Head of caudate nucleus (tissue), 42 donors: ENCODE results near the gene ULBP2.
"Not testable (repeated sequence)": the region's sequence is repeated elsewhere in the genome, so short reads cannot be mapped to it uniquely, and the experiment has no call there.

ENCODE experiments used
- DNase-seq, 42 donors: peaks; one replicate each; pipeline versions ENCODE4 v3.0.0 to v3.0.0-alpha.2; 2020 to 2021; ENCODE audit warnings: mixed read lengths in 7 of 42
- intact Hi-C: fragments of 100-400 bp; cut with DNase I; formaldehyde crosslinking; loops from one replicate; pipeline ENCODE4 v1.15.0; 2022

ULBP2 gene

DNA sequence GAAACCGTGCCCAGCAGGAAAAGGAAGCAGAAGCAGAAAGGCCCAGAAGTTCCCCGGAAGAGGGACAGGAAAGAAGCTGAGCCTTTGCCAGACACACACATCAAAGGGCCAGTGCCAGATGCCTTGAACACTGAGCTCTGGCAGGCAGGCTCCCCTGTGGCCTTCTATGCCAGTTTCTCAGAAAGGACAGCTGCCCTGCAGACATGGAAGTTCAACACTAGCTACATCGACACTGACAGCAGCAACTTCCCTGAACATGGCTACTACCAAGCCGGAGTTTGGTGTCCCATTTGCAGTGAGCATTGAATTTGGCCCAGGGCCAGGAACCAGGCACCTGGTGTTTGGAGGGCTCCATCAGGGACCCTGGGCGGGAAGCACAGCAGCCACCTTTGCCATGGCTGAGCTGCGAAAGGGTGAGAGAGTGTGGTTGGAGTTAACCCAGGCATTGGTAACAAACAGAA is 35.9 kb upstream of the ULBP2 start:
- DNase-seq: peak in 2 of 42 donors; percentile 32 to 34
- intact Hi-C loops: no loop called here

DNA sequence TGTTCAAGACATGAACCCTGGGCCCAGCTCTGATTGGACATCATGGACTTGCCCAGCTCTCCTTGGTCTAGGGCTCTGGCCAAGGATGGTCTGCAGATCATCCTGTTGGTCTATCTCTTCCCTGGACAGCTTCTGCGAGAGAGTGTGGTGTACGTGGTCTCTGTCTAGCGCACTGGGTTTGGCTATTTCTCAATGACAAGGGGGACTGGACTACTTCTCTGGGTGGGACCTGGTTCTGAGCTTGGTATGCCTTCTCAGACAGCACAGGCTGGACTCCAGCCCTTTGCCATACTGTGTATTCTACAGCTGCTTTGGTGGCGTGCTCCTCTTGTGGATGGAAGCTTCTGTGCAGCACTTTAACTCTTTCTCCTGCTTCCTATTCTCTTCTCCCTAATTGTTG is 35.4 kb upstream of the ULBP2 start:
- DNase-seq: no peak

GRCh38 chr6:149907317-149907716 is 34.5 kb upstream of the ULBP2 start:
- DNase-seq: peak in 3 of 42 donors; percentile 11 to 22 (median 18)
- intact Hi-C loops: no loop called here

More for the DNA sequence above, 35.4 kb upstream of the ULBP2 start:
- intact Hi-C loops: no loop called here

- intact Hi-C loops: not testable (repeated sequence)
- DNase-seq: peak in 1 of 42 donors; percentile 19
These were observed 33.3 kb upstream of the ULBP2 start for GRCh38 chr6:149908480-149908879.

GRCh38 chr6:149909701-149910470 is 31.9 kb upstream of the ULBP2 start:
- DNase-seq: peak in 3 of 42 donors; percentile 2 to 13 (median 4)
- intact Hi-C loops: no loop called here

DNA sequence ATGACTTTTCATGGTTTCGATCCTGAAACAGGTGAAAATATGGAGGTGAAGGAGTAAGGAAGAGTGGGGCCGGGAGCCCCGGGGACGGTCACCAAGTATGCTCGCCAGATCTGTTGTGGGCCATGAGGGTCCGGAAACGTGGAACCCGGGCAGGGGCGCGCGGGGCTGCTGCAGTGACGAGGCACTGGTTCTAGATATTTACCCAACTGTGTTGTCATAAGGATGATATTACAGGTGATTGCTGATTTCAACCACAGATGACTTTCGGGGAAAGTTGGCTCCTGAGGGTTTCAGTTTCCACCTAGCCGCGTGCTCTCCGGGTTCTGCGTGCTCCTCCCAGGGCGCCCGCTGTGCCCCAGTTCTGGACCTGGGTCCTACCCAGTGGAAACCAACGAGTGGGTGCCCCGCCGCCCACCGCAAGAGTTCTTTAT is 31.1 kb upstream of the ULBP2 start:
- DNase-seq: peak in 2 of 42 donors; percentile 33 to 34
- intact Hi-C loops: no loop called here

DNA sequence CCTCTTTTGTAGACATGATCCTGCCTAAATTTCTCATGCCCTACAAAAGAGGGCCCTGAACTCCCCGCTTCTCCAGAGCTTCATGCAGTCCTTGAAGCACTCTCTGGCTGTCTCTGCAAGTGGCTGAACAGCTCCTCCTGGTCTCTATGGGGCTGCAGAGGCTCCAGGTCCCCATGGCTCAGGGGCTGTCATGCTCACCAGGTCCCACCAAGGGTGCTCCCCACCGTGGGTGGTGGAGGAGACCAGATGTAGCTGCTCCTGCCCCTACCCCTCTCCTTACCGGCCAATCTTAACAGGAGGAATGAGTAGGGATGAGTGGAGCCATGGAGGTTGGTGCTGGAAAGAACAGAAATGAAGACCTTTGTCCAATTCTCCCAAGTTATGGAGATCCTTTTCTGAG is 29.1 kb upstream of the ULBP2 start:
- intact Hi-C loops: not testable (repeated sequence)

GRCh38 chr6:149913085-149913484 is 28.7 kb upstream of the ULBP2 start:
- intact Hi-C loops: no loop called here
- no peak for DNase-seq

More for the DNA sequence above, 29.1 kb upstream of the ULBP2 start:
- peak in 2 of 42 donors; percentile 4 to 6 for DNase-seq

- intact Hi-C loops: no loop called here
- DNase-seq: peak in 2 of 42 donors; percentile 4 to 21
These were observed 28.1 kb upstream of the ULBP2 start for GRCh38 chr6:149913540-149914240.

DNA sequence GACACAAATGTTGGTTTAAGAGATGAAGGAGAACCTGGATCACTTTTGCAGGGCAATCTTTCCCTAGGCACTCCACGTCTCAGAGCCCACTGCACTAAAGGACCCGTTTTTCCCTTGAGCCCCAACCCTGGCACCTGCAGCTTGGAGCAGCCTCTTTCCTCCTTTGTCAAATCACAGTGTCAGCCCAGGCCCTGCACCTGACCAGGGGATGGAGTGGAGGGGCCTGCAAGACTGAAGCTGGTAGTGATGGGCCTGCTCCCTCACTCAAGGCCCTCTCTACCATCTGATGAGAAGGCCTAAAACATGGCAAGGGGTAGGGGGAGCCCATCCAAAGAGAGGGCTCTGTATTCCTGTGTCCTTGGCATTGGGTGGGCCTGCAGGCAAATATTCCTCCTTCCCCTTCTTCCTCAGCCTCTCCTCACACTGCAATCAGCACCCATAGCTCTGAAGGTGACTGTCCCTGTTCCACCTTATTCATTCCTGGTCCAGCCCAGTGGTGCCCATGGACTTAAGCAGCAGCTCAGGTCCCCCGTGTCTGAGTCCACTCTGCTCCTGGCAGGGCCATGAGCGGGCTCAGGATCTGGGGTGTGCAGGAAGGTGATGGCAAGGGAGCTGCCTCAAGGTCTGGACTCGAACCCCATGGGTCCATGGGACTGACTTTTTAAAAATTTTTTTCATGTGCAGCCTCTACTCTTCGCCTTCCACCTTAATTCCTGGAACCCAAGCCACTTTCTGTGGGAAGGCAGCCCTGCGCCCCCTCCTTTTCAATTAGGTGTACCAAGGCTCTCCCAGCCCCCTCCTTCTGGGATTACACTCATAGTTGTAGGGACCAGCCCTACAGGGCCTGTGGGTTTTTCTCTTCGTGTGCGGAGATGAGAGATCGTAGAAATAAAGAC is 25.6 kb upstream of the ULBP2 start:
- DNase-seq: peak in 3 of 42 donors; percentile 17 to 26 (median 23)
- intact Hi-C loops: no loop called here

GRCh38 chr6:149917679-149918078 is 24.1 kb upstream of the ULBP2 start:
- intact Hi-C loops: no loop called here
- peak in 1 of 42 donors; percentile 20 for DNase-seq

GRCh38 chr6:149918151-149918905 is 23.5 kb upstream of the ULBP2 start:
- intact Hi-C loops: no loop called here
- DNase-seq: peak in 3 of 42 donors; percentile 16 to 29 (median 25)

DNA sequence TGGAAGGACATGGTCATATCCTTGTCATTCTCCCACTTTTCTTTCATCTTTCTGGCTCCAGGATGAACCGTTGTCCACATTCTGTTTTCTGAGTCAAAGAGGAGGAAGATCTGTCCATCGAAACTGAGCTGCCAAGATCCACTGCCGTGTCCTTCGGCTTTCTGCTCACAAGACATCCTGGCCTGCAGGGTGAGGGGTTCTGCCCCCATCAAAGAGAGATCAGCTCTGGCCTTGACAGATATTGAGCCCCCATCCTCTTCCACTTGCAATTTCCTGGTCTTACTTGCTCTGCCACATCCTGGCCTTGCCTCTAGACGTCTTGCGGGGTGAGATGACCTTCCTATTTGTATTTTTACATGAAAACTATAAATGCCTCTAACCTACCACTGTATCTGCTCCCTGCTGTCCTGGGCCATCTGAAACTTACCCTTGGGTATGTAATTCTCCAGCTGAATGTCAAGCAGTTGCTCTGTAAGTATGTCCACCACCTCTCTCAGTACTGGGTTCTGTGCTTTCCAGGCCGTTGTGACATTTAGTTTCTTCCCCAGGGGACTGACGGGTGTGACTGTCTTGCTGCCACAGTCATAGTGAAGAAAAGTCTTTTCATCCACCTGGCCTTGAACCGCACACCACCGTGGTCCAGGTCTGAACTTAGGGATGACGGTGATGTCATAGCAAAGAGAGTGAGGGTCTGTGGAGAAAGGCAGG is 22.5 kb upstream of the ULBP2 start:
- intact Hi-C loops: not testable (repeated sequence)
- DNase-seq: peak in 2 of 42 donors; percentile 7 to 12

DNA sequence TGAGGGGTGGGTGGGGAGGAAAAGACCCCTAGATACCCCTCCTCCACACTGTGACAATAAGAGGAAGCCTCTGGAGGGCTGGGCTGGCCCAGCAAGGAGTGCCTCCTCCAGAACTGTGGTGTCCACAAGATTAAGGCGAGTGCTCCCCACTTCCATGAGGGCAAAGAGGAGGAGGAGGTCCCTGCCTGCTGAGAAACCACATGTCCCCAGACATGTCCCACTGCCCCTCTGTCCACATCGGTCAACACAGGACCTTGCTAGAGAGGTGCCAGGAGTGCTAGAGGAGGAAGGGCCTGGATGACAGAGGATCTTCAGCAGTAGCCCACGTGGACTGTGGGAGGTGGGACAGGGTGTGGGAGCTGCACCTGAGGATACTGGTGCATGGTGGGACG is 22.0 kb upstream of the ULBP2 start:
- DNase-seq: peak in 2 of 42 donors; percentile 3 to 23
- intact Hi-C loops: loop anchor here (10.0 kb wide), 1 partner anchor 85 kb away; no protein-coding TSS in a partner anchor

- peak in 2 of 42 donors; percentile 9 for DNase-seq
- intact Hi-C loops: loop anchor here (10.0 kb wide), 1 partner anchor 87 kb away; no protein-coding TSS in a partner anchor
These were observed 20.5 kb upstream of the ULBP2 start for GRCh38 chr6:149921361-149921760.

DNA sequence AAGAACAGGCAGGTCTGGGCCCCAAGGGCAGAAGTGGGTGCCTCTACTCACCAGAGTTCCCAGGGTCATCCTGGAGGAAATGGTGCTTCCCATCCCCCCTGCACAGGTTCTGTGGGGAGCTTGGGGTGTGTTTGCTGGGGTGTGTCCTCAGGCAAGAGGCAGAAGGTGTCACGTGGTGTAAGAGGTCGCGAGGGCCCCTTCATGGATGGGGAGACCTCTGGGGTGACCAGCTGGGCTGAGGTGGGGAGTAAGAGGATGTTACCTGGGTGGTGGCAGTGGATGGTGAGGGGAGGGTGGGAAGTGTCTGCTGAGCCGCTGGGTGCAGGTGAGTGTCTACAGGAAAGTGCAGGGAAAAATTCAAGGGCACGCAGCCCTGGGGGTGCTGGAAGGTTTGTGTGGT is 19.7 kb upstream of the ULBP2 start:
- intact Hi-C loops: loop anchor here (10.0 kb wide), 1 partner anchor 87 kb away; no protein-coding TSS in a partner anchor
- peak in 1 of 42 donors; percentile 20 for DNase-seq

GRCh38 chr6:149922642-149923326 is 19.0 kb upstream of the ULBP2 start, which contains the start of gene RAET1G:
RAET1G (minus strand) TSS chr6:149923121; CDS start chr6:149923010, 111 bp downstream.
- intact Hi-C loops: loop anchor here (10.0 kb wide), 1 partner anchor 88 kb away; no protein-coding TSS in a partner anchor
- DNase-seq: peak; percentile 56 to 94 (median 81)
